K562 (cell line): ENCODE measurements around the gene USP28. TPM values are rescaled to one million over a fixed set of nuclear protein-coding genes. Genes with fewer than 3 reads are reported as not detected.
A peak's percentile ranks its signal among the peaks of the same experiment; 100 is the strongest.

Source experiments
- COPS2 ChIP-seq: fragments of 450-650 bp; conservative IDR thresholded peaks from 2 replicates; pipeline ENCODE4 v1.6.1; 2016; ENCODE audit warnings: mild to moderate bottlenecking, moderate library complexity
- DACH1 ChIP-seq: fragments of 450-650 bp; IDR thresholded peaks from 2 replicates; pipeline ENCODE4 v1.6.1; 2018; ENCODE audit not compliant: partially characterized antibody
- ETV5 ChIP-seq: sonication (generic); formaldehyde crosslinking; IDR thresholded peaks from 2 replicates; pipeline ENCODE4 v1.4.0; 2020; ENCODE audit warnings: low read depth, mild to moderate bottlenecking, missing genetic modification reagents
- FOXJ3 ChIP-seq: sonication (generic); formaldehyde crosslinking; IDR thresholded peaks from 2 replicates; pipeline ENCODE4 v1.4.0; 2020; ENCODE audit warnings: mild to moderate bottlenecking, missing genetic modification reagents
- KDM1A ChIP-seq, 2 experiments: fragments of 450-650 bp; IDR thresholded peaks; 2 replicates each; pipeline ENCODE4 v1.6.1; 2016; ENCODE audit warnings: mild to moderate bottlenecking in 2 of 2
- KLF6 ChIP-seq: fragments of 250-450 bp; sonication (Bioruptor Pico); IDR thresholded peaks from 2 replicates; pipeline ENCODE4 v1.4.0; 2020; ENCODE audit warnings: mild to moderate bottlenecking, moderate library complexity, borderline replicate concordance
- MYNN ChIP-seq, 2 experiments: sonication (generic); formaldehyde crosslinking in 1 of 2; IDR thresholded peaks; 2 replicates each; pipeline versions ENCODE4 v1.5.0 to v1.6.1; 2016 to 2020; ENCODE audit warnings: antibody characterized with exemption in 1 of 2, missing genetic modification reagents in 1 of 2
- OTX1 ChIP-seq: fragments of 450-650 bp; formaldehyde crosslinking; IDR thresholded peaks from 2 replicates; pipeline ENCODE4 v1.4.0; 2022; ENCODE audit warnings: mild to moderate bottlenecking
- POLR2AphosphoS5 ChIP-seq: IDR thresholded peaks from 2 replicates; pipeline ENCODE4 v1.6.1; 2011; ENCODE audit warnings: mild to moderate bottlenecking, low read depth, low read length, moderate library complexity; ENCODE audit not compliant: control insufficient read depth, insufficient read depth
- POU5F1 ChIP-seq: fragments of 150-350 bp; IDR thresholded peaks from 2 replicates; pipeline ENCODE4 v1.6.1; 2014; ENCODE audit warnings: borderline replicate concordance, low read length, low read depth, mild to moderate bottlenecking; ENCODE audit not compliant: partially characterized antibody
- SIX5 ChIP-seq, 2 experiments: IDR thresholded peaks; 2 replicates each; pipeline ENCODE4 v1.6.1; 2011; ENCODE audit warnings: low read length in 2 of 2, borderline replicate concordance in 1 of 2, low read depth in 1 of 2, mild to moderate bottlenecking in 1 of 2, moderate library complexity in 1 of 2; ENCODE audit not compliant: insufficient read depth in 1 of 2
- SNIP1 ChIP-seq: fragments of 450-650 bp; IDR thresholded peaks from 2 replicates; pipeline ENCODE4 v1.7.1; 2017; ENCODE audit warnings: low read depth, mild to moderate bottlenecking
- STAG1 ChIP-seq: sonication (generic); formaldehyde crosslinking; IDR thresholded peaks from 2 replicates; pipeline ENCODE4 v1.5.0; 2020; ENCODE audit warnings: missing genetic modification reagents, borderline replicate concordance
- TRIM28 ChIP-seq: fragments of 450-650 bp; IDR thresholded peaks from 2 replicates; pipeline ENCODE4 v1.6.1; 2017
- TSC22D4 ChIP-seq: fragments of 450-650 bp; IDR thresholded peaks from 2 replicates; pipeline ENCODE4 v1.6.1; 2016; ENCODE audit warnings: missing genetic modification characterization, missing biosample characterization, control low read depth
- USF1 ChIP-seq: sonication (generic); formaldehyde crosslinking; IDR thresholded peaks from 2 replicates; pipeline ENCODE4 v1.9.0; 2022; ENCODE audit warnings: mild to moderate bottlenecking, missing genetic modification reagents
- ZKSCAN1 ChIP-seq: fragments of 150-350 bp; IDR thresholded peaks from 2 replicates; pipeline ENCODE4 v1.6.1; 2016; ENCODE audit warnings: low read depth, low read length
- ZNF311 ChIP-seq: fragments of 250-450 bp; sonication (Bioruptor Pico); IDR thresholded peaks from 2 replicates; pipeline ENCODE4 v1.4.0; 2020; ENCODE audit warnings: mild to moderate bottlenecking, moderate library complexity
- ZNF584 ChIP-seq: fragments of 200-800 bp; sonication (Bioruptor generic); IDR thresholded peaks from 2 replicates; pipeline ENCODE4 v1.6.1; 2016; ENCODE audit warnings: low read depth, mild to moderate bottlenecking, missing genetic modification characterization, missing compliant biosample characterization
- ZZZ3 ChIP-seq: fragments of 450-650 bp; IDR thresholded peaks from 2 replicates; pipeline ENCODE4 v1.6.1; 2016; ENCODE audit warnings: antibody characterized with exemption, mild to moderate bottlenecking, moderate library complexity
- polyA plus RNA-seq, 8 experiments: library from polyadenylated mRNA; depleted of rRNA in 4 of 8; stranded (reverse) in 5 of 8; unstranded in 3 of 8; fragments of >200 nt; fragmentation: Nextera tagmentation in 2 of 8; fragmentation: Illumina TruSeq in 1 of 8; extraction: Ambion mirVana in 2 of 8; extraction: Trizol in 1 of 8; gene quantifications; 2 replicates each; pipeline versions ENCODE4 v1.2.1 to v1.2.3, GENCODE V29; 2011 to 2014; ENCODE audit warnings: inconsistent platforms in 1 of 8, missing spikeins in 1 of 8
- total RNA-seq, 7 experiments: library from RNA; depleted of rRNA in 6 of 7; stranded (reverse); fragments of >200 nt in 6 of 7; fragmentation: Illumina TruSeq in 2 of 7; extraction: Trizol in 2 of 7; gene quantifications; 2 replicates each; pipeline versions ENCODE4 v1.2.1 to v1.2.3, GENCODE V29; 2011 to 2021; ENCODE audit warnings: low replicate concordance in 1 of 7
- TF ChIP-seq, protein P1 (sequence below): sonication (generic); formaldehyde crosslinking; IDR thresholded peaks from 2 replicates; pipeline ENCODE4 v1.9.0; 2022; ENCODE audit warnings: mild to moderate bottlenecking, missing genetic modification reagents
- TF ChIP-seq, protein P2 (sequence below): sonication (generic); formaldehyde crosslinking; IDR thresholded peaks from 2 replicates; pipeline ENCODE4 v1.8.1; 2023; ENCODE audit warnings: mild to moderate bottlenecking, missing genetic modification reagents

Gene USP28
- total and polyA plus RNA-seq, 9 of the 15 experiments (the other 6 are each of a cell fraction or from before 2014, with no cell fraction given), result 3.7 to 42.7 (median 20.3) TPM

DNA sequence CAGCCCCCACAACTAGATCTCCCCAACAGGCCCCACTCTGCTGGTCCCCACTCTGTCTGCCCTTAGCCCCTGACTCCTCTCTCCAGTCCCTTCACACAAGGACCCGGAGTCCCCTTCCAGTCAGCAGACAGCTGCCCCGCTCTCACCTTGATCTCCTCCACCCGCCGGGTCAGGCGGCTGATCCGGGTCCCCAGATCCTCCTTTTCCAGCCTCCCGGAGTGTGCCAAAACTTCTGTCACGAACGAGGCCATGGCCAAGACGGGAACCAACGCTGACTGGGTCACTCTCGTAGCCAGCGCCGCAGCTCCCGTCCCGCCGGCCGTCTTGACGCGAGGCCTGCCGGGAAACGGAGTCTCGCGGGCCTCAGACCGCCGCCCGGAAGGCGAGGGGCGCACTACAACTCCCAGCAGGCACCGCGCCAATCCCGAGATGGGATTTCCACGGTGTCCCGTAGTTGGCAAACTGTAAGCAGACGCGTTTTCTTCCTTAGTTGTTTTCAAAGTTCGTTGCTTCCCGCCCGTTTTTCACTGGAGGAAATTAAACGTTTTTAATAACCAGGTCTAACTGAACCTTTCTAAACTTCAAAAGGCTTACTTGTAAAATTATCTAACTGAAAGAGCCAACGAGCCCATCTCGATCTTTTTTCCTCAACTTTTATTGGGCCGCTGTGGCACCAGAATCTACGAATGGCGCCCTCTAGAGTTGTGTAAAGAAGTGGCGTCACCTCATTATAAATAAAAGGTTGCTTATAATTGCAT lies 101.8 kb downstream of the USP28 start, which contains the start of gene ZW10 (continued):
- TF ChIP-seq, protein P1, sequence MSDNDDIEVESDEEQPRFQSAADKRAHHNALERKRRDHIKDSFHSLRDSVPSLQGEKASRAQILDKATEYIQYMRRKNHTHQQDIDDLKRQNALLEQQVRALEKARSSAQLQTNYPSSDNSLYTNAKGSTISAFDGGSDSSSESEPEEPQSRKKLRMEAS (CRISPR knock-in tag), result peak; percentile 40; the same call in 1 of the 2 replicates
- TF ChIP-seq FOXJ3 (CRISPR knock-in tag) (no peak), ZZZ3 (no peak), ZNF311 (CRISPR knock-in tag) (no peak), POU5F1 (peak; percentile 93), MYNN (IDR thresholded peaks at IDR 0.05) (no peak), MYNN (CRISPR knock-in tag; IDR thresholded peaks at IDR 0.05) (no peak), COPS2 (no peak), KLF6 (CRISPR knock-in tag) (no peak), POLR2AphosphoS5 (no peak), SNIP1 (no peak), USF1 (no peak), DACH1 (no peak), ZKSCAN1 (no peak), ZNF584 (no peak), KDM1A (IDR thresholded peaks at IDR 0.05) (no peak), STAG1 (no peak), ETV5 (CRISPR knock-in tag) (peak; percentile 47; the same call in 1 of the 2 replicates), OTX1 (CRISPR knock-in tag) (peak; percentile 48), TSC22D4 (tag) (no peak), TRIM28 (no peak), SIX5 (IDR thresholded peaks at IDR 0.05; ENCODE audit: borderline replicate concordance in 1 of 2, insufficient read depth in 1 of 2, low read depth in 1 of 2, low read length in 2 of 2) (peak; percentile 87 to 89)
- TF ChIP-seq, protein P2, sequence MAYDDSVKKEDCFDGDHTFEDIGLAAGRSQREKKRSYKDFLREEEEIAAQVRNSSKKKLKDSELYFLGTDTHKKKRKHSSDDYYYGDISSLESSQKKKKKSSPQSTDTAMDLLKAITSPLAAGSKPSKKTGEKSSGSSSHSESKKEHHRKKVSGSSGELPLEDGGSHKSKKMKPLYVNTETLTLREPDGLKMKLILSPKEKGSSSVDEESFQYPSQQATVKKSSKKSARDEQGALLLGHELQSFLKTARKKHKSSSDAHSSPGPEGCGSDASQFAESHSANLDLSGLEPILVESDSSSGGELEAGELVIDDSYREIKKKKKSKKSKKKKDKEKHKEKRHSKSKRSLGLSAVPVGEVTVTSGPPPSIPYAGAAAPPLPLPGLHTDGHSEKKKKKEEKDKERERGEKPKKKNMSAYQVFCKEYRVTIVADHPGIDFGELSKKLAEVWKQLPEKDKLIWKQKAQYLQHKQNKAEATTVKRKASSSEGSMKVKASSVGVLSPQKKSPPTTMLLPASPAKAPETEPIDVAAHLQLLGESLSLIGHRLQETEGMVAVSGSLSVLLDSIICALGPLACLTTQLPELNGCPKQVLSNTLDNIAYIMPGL (CRISPR knock-in tag), result no peak
